Uterine smooth muscle cell (primary cell): ENCODE data around the gene ZKSCAN5. TPM values are rescaled to one million over a fixed set of nuclear protein-coding genes. Genes with fewer than 3 reads are reported as not detected.

Source experiments
- total RNA-seq: library from RNA; depleted of rRNA; stranded (reverse); fragments of >200 nt; gene quantifications from 2 replicates; pipeline ENCODE4 v1.2.3, GENCODE V29; 2014

The ZKSCAN5 gene
- total RNA-seq = 13.6 and 13.7 TPM in 2 replicates

GRCh38 chr7:99504603-99505323 is at the start of gene ZKSCAN5:
Gene ZKSCAN5 (plus strand): TSS chr7:99504662. CDS start chr7:99506045, 1,383 bp downstream.

GRCh38 chr7:99472561-99473314 is 31.7 kb upstream of the ZKSCAN5 start, which contains the start of gene ZNF789:
Gene ZNF789 (plus strand): TSS chr7:99472890. CDS start chr7:99476457, 3,567 bp downstream.

GRCh38 chr7:99499721-99500636 is 4.5 kb upstream of the ZKSCAN5 start, which contains the start of gene ZNF394:
Gene ZNF394 (minus strand): TSS chr7:99500281. CDS start chr7:99500093, 188 bp downstream.

GRCh38 chr7:99551767-99552463 is 47.5 kb downstream of the ZKSCAN5 start, which contains the start of gene FAM200A:
Gene FAM200A (minus strand): TSS chr7:99552114. CDS start chr7:99548407, 3,707 bp downstream.

GRCh38 chr7:99558306-99559174 is 54.1 kb downstream of the ZKSCAN5 start, which contains the start of gene ZNF655:
Gene ZNF655 (plus strand): TSS chr7:99558642. CDS start chr7:99560560, 1,918 bp downstream.

Other genes with a start within 250 kb of the ZKSCAN5 start
- gene MYH16, start 231.8 kb upstream of the ZKSCAN5 start, total RNA-seq = 0.12 and 0.33 TPM in 2 replicates
- gene ARPC1A, start 178.8 kb upstream of the ZKSCAN5 start, total RNA-seq = 327 and 334 TPM in 2 replicates
- 473 and 553 TPM in 2 replicates for gene ARPC1B, start 129.9 kb upstream of the ZKSCAN5 start, total RNA-seq
- 80.1 and 121 TPM in 2 replicates for gene PDAP1, start 96.1 kb upstream of the ZKSCAN5 start, total RNA-seq
- 103 and 113 TPM in 2 replicates for gene BUD31, start 95.7 kb upstream of the ZKSCAN5 start, total RNA-seq
- gene PTCD1, start 65.9 kb upstream of the ZKSCAN5 start, total RNA-seq = 8.6 and 9.8 TPM in 2 replicates
- gene CPSF4, start 65.7 kb upstream of the ZKSCAN5 start, total RNA-seq = 45.3 and 46.0 TPM in 2 replicates
- 164 and 387 TPM in 2 replicates for gene ATP5MF, start 38.5 kb upstream of the ZKSCAN5 start, total RNA-seq
- gene ZNF789, start 31.8 kb upstream of the ZKSCAN5 start, total RNA-seq = 7.3 and 9.1 TPM in 2 replicates
- 21.5 and 26.0 TPM in 2 replicates for gene ZNF394, start 4.4 kb upstream of the ZKSCAN5 start, total RNA-seq
- gene FAM200A, start 47.5 kb downstream of the ZKSCAN5 start, total RNA-seq = 6.9 and 7.9 TPM in 2 replicates
- gene ZNF655, start 54.0 kb downstream of the ZKSCAN5 start, total RNA-seq = 74.0 and 82.1 TPM in 2 replicates
- gene TMEM225B, start 93.6 kb downstream of the ZKSCAN5 start, total RNA-seq = 0.55 and 1.2 TPM in 2 replicates
- gene ZSCAN25, start 112.3 kb downstream of the ZKSCAN5 start, total RNA-seq = 11.5 and 12.5 TPM in 2 replicates
- gene CYP3A5, start 175.3 kb downstream of the ZKSCAN5 start, total RNA-seq = 3.5 and 4.8 TPM in 2 replicates
- 0.55 and 1.2 TPM in 2 replicates for gene CYP3A7, start 230.5 kb downstream of the ZKSCAN5 start, total RNA-seq